ENCODE data around the gene CYB561. TPM values are rescaled to one million over a fixed set of nuclear protein-coding genes. Genes with fewer than 3 reads are reported as not detected.
A peak's percentile ranks its signal among the peaks of the same experiment; 100 is the strongest.
"Not testable (repeated sequence)": the region's sequence is repeated elsewhere in the genome, so short reads cannot be mapped to it uniquely, and the experiment has no call there.

The CYB561 gene
- total RNA-seq, 6 experiments from 2014 or later: 5.5 to 21.4 (median 15.9) TPM

DNA sequence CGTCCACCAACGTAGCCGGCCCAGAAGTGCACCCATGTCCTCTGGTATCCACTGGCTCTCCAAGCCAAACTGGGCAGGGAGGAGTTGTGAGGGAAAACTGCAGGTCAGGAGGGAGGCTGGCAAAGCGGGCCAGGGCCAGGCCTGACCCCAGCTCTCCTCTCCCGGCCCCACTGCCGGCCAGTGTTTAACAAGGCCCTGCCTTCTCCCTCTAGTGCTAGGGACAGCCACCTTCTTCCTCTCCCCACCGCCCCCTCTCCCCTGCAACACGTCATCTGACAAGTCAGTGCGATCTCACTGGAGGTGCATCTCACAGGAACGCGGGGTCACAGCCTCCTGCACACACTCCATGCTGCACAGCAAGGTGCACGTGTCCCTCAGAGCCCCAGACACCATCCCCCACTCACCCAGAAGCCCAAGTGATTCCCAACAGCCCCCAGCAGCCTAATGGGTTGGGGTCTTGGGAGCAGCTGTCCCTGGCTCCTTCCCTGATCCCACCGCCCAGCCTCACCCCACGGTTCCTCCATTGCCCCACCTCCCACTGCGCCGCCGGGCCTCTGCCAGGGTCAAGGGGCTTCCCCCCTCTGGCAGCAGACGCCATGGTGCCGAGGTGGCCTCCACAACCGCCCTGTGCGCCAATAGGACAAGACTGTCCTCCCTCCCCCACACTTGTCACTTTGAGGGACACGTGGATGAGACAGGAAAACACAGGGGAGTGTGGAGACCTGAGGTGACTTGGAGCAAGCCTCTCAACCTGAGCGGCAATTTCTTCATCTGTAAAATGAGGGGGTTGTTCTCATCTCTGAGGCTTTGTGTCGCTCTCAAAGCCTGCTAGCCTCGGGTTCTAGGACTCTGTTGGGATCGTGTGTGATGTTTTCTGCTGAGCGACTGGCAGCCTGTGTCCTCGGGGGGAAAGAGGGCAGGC lies 29.6 kb upstream of the CYB561 start:
- H3K9me3 Mint-ChIP-seq: no peaks in the 10 kb centered on the region
- DNase-seq: no peak
- H3K4me3 Mint-ChIP-seq: peak overlapping the region; percentile 39; the same call in 1 of the 2 replicates
- TF ChIP-seq, protein P1, sequence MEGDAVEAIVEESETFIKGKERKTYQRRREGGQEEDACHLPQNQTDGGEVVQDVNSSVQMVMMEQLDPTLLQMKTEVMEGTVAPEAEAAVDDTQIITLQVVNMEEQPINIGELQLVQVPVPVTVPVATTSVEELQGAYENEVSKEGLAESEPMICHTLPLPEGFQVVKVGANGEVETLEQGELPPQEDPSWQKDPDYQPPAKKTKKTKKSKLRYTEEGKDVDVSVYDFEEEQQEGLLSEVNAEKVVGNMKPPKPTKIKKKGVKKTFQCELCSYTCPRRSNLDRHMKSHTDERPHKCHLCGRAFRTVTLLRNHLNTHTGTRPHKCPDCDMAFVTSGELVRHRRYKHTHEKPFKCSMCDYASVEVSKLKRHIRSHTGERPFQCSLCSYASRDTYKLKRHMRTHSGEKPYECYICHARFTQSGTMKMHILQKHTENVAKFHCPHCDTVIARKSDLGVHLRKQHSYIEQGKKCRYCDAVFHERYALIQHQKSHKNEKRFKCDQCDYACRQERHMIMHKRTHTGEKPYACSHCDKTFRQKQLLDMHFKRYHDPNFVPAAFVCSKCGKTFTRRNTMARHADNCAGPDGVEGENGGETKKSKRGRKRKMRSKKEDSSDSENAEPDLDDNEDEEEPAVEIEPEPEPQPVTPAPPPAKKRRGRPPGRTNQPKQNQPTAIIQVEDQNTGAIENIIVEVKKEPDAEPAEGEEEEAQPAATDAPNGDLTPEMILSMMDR (IDR thresholded peaks at IDR 0.05): no peak
- H3K27me3 Mint-ChIP-seq (ENCODE audit: insufficient read depth): peaks cover 17% of the 10 kb centered on the region
- no peak overlapping the region for H3K27ac Mint-ChIP-seq
- H3K36me3 Mint-ChIP-seq (ENCODE audit: low read depth): no peaks in the 10 kb centered on the region
- peaks cover 19% of the 10 kb centered on the region for H3K4me1 Mint-ChIP-seq (ENCODE audit: low read depth)

- TF ChIP-seq, protein P1 (IDR thresholded peaks at IDR 0.05): no peak
- no peak for DNase-seq
- no peak overlapping the region for H3K4me3 Mint-ChIP-seq
- peaks cover 19% of the 10 kb centered on the region for H3K4me1 Mint-ChIP-seq (ENCODE audit: low read depth)
- H3K36me3 Mint-ChIP-seq (ENCODE audit: low read depth): no peaks in the 10 kb centered on the region
- peaks cover 17% of the 10 kb centered on the region for H3K27me3 Mint-ChIP-seq (ENCODE audit: insufficient read depth)
- H3K27ac Mint-ChIP-seq: no peak overlapping the region
- H3K9me3 Mint-ChIP-seq: no peaks in the 10 kb centered on the region
Observed at GRCh38 chr17:63474586-63475460, 28.7 kb upstream of the CYB561 start.

DNA sequence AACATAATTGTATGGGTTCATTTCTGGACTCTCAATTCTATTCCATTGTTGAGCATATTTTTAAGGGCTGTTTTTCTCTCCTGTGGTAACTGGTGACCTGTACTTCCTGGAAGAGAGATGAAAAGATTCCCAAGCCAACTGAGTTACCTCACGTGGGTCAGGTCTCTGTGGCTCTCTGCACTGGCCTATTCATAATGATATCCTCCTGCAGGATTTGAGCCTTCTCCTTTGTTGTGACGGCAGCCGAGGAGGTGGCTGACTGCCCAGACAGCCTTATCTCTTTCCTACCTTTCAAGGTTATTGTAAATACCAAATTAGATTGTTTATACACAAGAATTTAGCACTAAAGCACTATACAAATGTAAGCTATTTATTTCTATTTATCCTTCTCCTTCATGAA lies 28.1 kb upstream of the CYB561 start:
- no peak for DNase-seq
- Mint-ChIP-seq H3K9me3 (no peaks in the 10 kb centered on the region), H3K27ac (no peak overlapping the region), H3K27me3 (ENCODE audit: insufficient read depth) (peaks cover 17% of the 10 kb centered on the region), H3K4me3 (no peak overlapping the region), H3K4me1 (ENCODE audit: low read depth) (peaks cover 19% of the 10 kb centered on the region), H3K36me3 (ENCODE audit: low read depth) (no peaks in the 10 kb centered on the region)
- TF ChIP-seq, protein P1 (IDR thresholded peaks at IDR 0.05): no peak

DNA sequence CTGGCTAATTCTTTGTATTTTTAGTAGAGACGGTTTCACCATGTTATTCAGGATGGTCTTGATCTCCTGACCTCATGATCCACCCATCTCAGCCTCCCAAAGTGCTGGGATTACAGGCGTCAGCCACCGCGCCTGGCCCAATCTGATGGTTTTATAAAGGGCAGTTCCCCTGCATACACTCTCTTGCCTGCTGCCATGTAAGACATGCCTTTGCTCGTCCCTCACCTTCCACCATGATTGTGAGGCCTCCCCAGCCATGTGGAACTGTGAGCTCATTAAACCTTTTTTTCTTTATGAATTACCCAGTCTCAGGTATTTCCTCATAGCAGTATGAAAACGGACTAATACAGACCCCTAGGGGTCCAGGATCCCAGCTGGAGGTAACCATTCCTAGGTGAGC lies 22.0 kb upstream of the CYB561 start:
- H3K36me3 Mint-ChIP-seq (ENCODE audit: low read depth); H3K9me3 Mint-ChIP-seq; H3K4me3 Mint-ChIP-seq; DNase-seq; H3K27ac Mint-ChIP-seq; H3K4me1 Mint-ChIP-seq (ENCODE audit: low read depth): not testable (repeated sequence)
- H3K27me3 Mint-ChIP-seq (ENCODE audit: insufficient read depth): peaks cover 20% of the 10 kb centered on the region

- Mint-ChIP-seq H3K9me3 (no peaks in the 10 kb centered on the region), H3K27me3 (ENCODE audit: insufficient read depth) (peaks cover 10% of the 10 kb centered on the region), H3K4me1 (ENCODE audit: low read depth) (peaks cover 23% of the 10 kb centered on the region), H3K36me3 (ENCODE audit: low read depth) (no peaks in the 10 kb centered on the region), H3K27ac (no peak overlapping the region), H3K4me3 (no peak overlapping the region)
- no peak for DNase-seq
- TF ChIP-seq, protein P1 (IDR thresholded peaks at IDR 0.05): no peak
Observed at GRCh38 chr17:63464691-63465236, 18.7 kb upstream of the CYB561 start.

Measured in HFFc6 (cell line).